Measurements from ENCODE around the gene TUNAR.

Gene TUNAR

DNA sequence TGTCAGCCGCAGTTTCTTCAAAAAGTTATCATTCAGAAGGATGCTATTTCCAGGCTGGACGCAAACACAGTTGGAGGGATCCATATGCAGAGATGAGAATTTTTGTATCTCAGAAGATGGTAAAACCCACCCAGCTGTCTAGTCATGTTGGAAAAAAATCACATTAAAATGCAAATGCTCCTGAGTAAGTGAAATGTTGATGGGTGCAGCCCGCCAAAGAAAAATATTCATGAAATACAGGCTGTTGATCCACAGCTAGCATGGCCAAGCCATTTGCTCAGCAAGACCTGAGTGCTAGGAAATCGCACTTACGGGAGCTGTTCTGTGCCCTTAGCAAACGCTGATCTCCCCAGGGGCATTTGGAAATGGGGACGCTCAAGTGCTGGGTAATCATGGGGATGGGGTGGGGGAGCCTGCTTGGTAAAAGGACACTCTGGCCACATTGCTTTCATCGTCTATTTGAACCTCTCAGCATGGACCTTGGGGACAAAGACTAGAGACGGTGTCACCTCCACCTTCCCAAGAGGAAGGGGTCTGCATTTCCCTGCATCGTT is 25.7 kb downstream of the TUNAR start:
- ATAC-seq, result no peak

DNA sequence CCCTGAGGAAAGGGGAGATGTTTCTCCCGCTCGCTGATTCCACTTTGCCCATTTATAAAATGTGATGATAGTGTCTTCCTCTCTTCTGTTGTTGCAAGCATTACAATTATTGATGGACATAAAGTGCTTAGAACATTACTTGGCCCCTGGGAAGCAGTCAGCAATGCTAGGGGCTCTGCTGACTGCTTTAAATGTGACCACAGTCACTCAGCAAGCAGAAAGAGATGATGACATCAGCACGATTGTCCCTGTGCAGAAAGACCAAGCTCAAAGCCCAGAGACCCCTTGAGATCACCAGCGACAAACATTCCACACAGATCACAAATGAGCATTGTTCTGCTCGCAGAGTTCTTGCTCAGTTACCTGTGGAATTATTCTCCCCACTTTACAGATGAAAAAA is 26.5 kb downstream of the TUNAR start:
- TF ChIP-seq CSDC2 (CRISPR knock-in tag; IDR thresholded peaks at IDR 0.05) (no peak), ZC3H10 (CRISPR knock-in tag; IDR thresholded peaks at IDR 0.05) (no peak), ESRRG (CRISPR knock-in tag; IDR thresholded peaks at IDR 0.05) (no peak), BACH2 (CRISPR knock-in tag; IDR thresholded peaks at IDR 0.05; ENCODE audit: borderline replicate concordance) (no peak), TSHZ2 (CRISPR knock-in tag; IDR thresholded peaks at IDR 0.05) (no peak), TCF4 (CRISPR knock-in tag; IDR thresholded peaks at IDR 0.05; ENCODE audit: borderline replicate concordance) (no peak), POU6F1 (CRISPR knock-in tag; IDR thresholded peaks at IDR 0.05; ENCODE audit: borderline replicate concordance, low read depth) (no peak), ZNF565 (CRISPR knock-in tag; conservative IDR thresholded peaks at IDR 0.05; ENCODE audit: low read depth) (no peak), ZFP3 (CRISPR knock-in tag; IDR thresholded peaks at IDR 0.05) (no peak), PPARA (CRISPR knock-in tag; IDR thresholded peaks at IDR 0.05; ENCODE audit: borderline replicate concordance) (no peak), SNAI2 (CRISPR knock-in tag; IDR thresholded peaks at IDR 0.05) (no peak), OSR1 (CRISPR knock-in tag; IDR thresholded peaks at IDR 0.05) (no peak), GLIS3 (CRISPR knock-in tag; IDR thresholded peaks at IDR 0.05) (no peak), ZNF70 (CRISPR knock-in tag; IDR thresholded peaks at IDR 0.05) (no peak), PATZ1 (CRISPR knock-in tag; IDR thresholded peaks at IDR 0.05; ENCODE audit: borderline replicate concordance) (no peak), ZFP30 (CRISPR knock-in tag; IDR thresholded peaks at IDR 0.05) (no peak), ARNTL (CRISPR knock-in tag; IDR thresholded peaks at IDR 0.05; ENCODE audit: borderline replicate concordance, low read depth) (no peak)
- TF ChIP-seq, protein P1, sequence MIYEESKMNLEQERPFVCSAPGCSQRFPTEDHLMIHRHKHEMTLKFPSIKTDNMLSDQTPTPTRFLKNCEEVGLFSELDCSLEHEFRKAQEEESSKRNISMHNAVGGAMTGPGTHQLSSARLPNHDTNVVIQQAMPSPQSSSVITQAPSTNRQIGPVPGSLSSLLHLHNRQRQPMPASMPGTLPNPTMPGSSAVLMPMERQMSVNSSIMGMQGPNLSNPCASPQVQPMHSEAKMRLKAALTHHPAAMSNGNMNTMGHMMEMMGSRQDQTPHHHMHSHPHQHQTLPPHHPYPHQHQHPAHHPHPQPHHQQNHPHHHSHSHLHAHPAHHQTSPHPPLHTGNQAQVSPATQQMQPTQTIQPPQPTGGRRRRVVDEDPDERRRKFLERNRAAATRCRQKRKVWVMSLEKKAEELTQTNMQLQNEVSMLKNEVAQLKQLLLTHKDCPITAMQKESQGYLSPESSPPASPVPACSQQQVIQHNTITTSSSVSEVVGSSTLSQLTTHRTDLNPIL (CRISPR knock-in tag; IDR thresholded peaks at IDR 0.05; ENCODE audit: low read depth), result no peak
- ATAC-seq, result no peak

More for the DNA sequence above, 25.7 kb downstream of the TUNAR start:
- TF ChIP-seq ISL1 (CRISPR knock-in tag; IDR thresholded peaks at IDR 0.05), result no peak
- no peak for TF ChIP-seq PPARA (CRISPR knock-in tag; IDR thresholded peaks at IDR 0.05; ENCODE audit: borderline replicate concordance)
- TF ChIP-seq ZNF70 (CRISPR knock-in tag; IDR thresholded peaks at IDR 0.05), result no peak
- TF ChIP-seq ARNTL (CRISPR knock-in tag; IDR thresholded peaks at IDR 0.05; ENCODE audit: borderline replicate concordance, low read depth), result no peak
- TF ChIP-seq RARB (CRISPR knock-in tag; IDR thresholded peaks at IDR 0.05), result no peak
- TF ChIP-seq GLIS3 (CRISPR knock-in tag; IDR thresholded peaks at IDR 0.05), result no peak
- no peak for TF ChIP-seq OSR1 (CRISPR knock-in tag; IDR thresholded peaks at IDR 0.05)
- no peak for TF ChIP-seq ESRRG (CRISPR knock-in tag; IDR thresholded peaks at IDR 0.05)

- ATAC-seq, result no peak
- TF ChIP-seq TSHZ2 (CRISPR knock-in tag; IDR thresholded peaks at IDR 0.05) (no peak), ZNF8 (CRISPR knock-in tag; IDR thresholded peaks at IDR 0.05) (no peak), SNAI2 (CRISPR knock-in tag; IDR thresholded peaks at IDR 0.05) (no peak), ZFP3 (CRISPR knock-in tag; IDR thresholded peaks at IDR 0.05) (no peak)
These were observed 27.0 kb downstream of the TUNAR start for GRCh38 chr14:95903616-95904107.
